Stimulated activated CD8-positive, alpha-beta memory T cell treated with anti-CD3 and anti-CD28 coated beads, Interleukin-15, amount 100 ng/mL, for 4 hours (primary cell): Measurements from ENCODE around the gene KRTAP15-1.

Experiments
- DNase-seq, 2 donors: peaks; one replicate each; pipeline ENCODE4 v3.0.0-alpha.2; 2020; ENCODE audit warnings: low read depth in 2 of 2

Gene KRTAP15-1

DNA sequence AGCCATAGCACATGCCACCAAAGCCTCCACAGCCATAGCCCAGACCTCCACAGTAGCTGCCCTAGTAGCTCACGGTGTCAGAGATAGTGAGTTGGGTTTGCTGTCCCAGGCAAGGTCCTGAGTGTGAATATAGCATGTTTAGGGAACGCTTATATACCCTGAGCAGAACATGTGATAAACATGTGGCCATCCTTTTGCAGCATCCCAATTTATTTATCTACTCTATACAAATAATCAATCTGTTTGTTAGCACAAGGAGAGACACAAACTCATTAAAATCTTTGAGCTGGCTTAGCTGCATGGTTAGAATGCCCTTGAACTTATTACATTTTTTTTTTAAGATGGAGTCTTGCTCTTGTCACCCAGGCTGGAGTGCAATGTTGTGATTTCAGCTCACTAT lies 47.3 kb downstream of the KRTAP15-1 start, which contains the start of gene KRTAP19-2:
Gene KRTAP19-2 (minus strand): TSS at position 101 of the 400 bp plus-strand sequence. CDS start 88 bp downstream, at position 13.
- no peak for DNase-seq
